Measurements from ENCODE around the gene RALGPS1.

DNA sequence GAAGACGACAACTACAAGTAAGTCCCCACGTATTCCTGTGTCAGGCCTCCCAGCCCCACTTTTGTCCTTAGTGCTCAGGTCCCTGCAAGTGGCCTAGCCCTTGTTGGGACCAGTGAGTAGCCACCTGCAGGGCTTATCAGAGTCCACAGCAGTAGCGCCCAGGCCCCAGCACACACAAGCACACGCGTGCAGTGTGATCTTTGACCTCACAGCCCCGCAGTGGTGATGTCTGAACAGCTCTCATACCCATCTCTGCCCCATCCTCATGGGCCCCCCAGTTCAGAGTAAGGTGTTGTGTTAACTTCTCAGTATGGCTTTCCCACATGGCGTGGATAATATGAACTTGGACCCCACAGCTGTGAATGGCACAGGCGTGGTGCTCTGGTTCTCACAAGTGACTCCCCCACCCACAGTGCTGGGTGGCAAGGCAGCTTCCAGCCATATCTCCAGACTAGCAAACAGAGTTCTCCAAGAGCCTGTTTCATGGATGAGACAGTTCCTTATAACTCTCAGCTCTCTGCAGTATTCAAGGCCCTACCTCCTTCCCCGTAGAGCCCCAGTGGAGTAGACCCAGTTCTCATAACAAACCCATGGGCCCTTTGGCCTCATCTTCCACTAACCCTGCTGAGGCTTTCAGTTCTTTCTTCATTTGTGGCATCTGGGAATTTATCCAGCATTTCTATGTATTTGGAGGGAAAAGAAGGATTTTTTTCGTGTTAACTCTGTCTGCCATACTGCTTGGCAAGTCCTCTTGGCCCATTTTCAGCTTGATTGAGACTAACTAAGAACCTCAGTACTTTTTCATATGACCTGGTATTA lies 254.4 kb downstream of the RALGPS1 start:
- TF ChIP-seq CTCF (IDR thresholded peaks at IDR 0.05; ENCODE audit: poor library complexity) (no peak), EZH2 (IDR thresholded peaks at IDR 0.05; ENCODE audit: borderline replicate concordance) (no peak), EZH2phosphoT487 (IDR thresholded peaks at IDR 0.05; ENCODE audit: low read depth, severe bottlenecking, unreplicated experiment) (no peak)
